Measurements from ENCODE around the gene AGO4. TPM values are rescaled to one million over a fixed set of nuclear protein-coding genes. Genes with fewer than 3 reads are reported as not detected.

Gene AGO4
- polyA plus RNA-seq, 1 donor (not counting 4 experiments of a cell fraction or from before 2014, with no cell fraction given) = 5.2 TPM

GRCh38 chr1:35882586-35882944 lies 74.7 kb downstream of the AGO4 start:
- Histone ChIP-seq H2AFZ (ENCODE audit: control insufficient read depth, low read length) (no peak overlapping the region), H3K36me3 (ENCODE audit: control insufficient read depth in 2 of 2, extremely low read depth in 1 of 2, insufficient read depth in 2 of 2, low read length in 2 of 2) (no peaks in the 10 kb centered on the region), H3K4me1 (ENCODE audit: control insufficient read depth, extremely low read depth, insufficient read depth, low read length) (no peaks in the 10 kb centered on the region), H3K9ac (ENCODE audit: control insufficient read depth, extremely low read depth, insufficient read depth, low read length) (no peak overlapping the region), H3K4me2 (ENCODE audit: control insufficient read depth, extremely low read depth, insufficient read depth, low read depth, low read length) (peak overlapping the region; percentile 71), H3K4me3 (ENCODE audit: control insufficient read depth in 2 of 3, extremely low read depth in 1 of 3, insufficient read depth in 2 of 3, low read depth in 1 of 3, low read length in 3 of 3) (peak overlapping the region in 1 of 3 experiments; percentile 16), H3K27me3 (ENCODE audit: control insufficient read depth, extremely low read depth, insufficient read depth, low read length) (no peaks in the 10 kb centered on the region), H3K9me1 (ENCODE audit: control insufficient read depth, extremely low read depth, insufficient read depth, low read length) (peaks cover 3% of the 10 kb centered on the region), H3K27ac (ENCODE audit: control insufficient read depth, insufficient read depth, low read length) (no peak overlapping the region), H4K20me1 (ENCODE audit: control insufficient read depth, extremely low read depth, insufficient read depth, low read length) (no peaks in the 10 kb centered on the region), H3K79me2 (ENCODE audit: control insufficient read depth, insufficient read depth, low read length) (peaks cover 7% of the 10 kb centered on the region), H3K9me3 (ENCODE audit: control insufficient read depth, low read depth, low read length) (no peaks in the 10 kb centered on the region)
- no peak for TF ChIP-seq CTCF (optimal IDR thresholded peaks at IDR 0.05 in 1 of 3, IDR thresholded peaks at IDR 0.05 in 1 of 3, conservative IDR thresholded peaks at IDR 0.05 in 1 of 3; ENCODE audit: extremely low read depth in 1 of 3, insufficient read depth in 2 of 3, low read length in 3 of 3)
- no peak for TF ChIP-seq EZH2 (IDR thresholded peaks at IDR 0.05; ENCODE audit: low read length)
- DNase-seq (ENCODE audit: low read depth, low spot score) (no peak), FAIRE-seq (no peak)
- dilution Hi-C loops (cut with MboI; ENCODE audit: extremely low pct_ligation_motif_present, low sequenced_read_pairs) = no loop called here

GRCh38 chr1:35882945-35883634 lies 75.3 kb downstream of the AGO4 start, which contains the start of gene AGO1:
Gene AGO1, plus strand, starts transcription at chr1:35883209. Its CDS starts 213 bp downstream, at chr1:35883422.
- FAIRE-seq (no peak), DNase-seq (ENCODE audit: low read depth, low spot score) (peak; percentile 53)
- H3K79me2 ChIP-seq (ENCODE audit: control insufficient read depth, insufficient read depth, low read length) = peaks cover 7% of the 10 kb centered on the region
- peak within 1 kb of the TSS; percentile 51 for H3K27ac ChIP-seq (ENCODE audit: control insufficient read depth, insufficient read depth, low read length)
- peaks cover 3% of the 10 kb centered on the region for H3K9me1 ChIP-seq (ENCODE audit: control insufficient read depth, extremely low read depth, insufficient read depth, low read length)
- peak within 1 kb of the TSS; percentile 89 for H3K4me2 ChIP-seq (ENCODE audit: control insufficient read depth, extremely low read depth, insufficient read depth, low read depth, low read length)
- H3K9ac ChIP-seq (ENCODE audit: control insufficient read depth, extremely low read depth, insufficient read depth, low read length) = peak within 1 kb of the TSS; percentile 87
- dilution Hi-C loops (cut with MboI; ENCODE audit: extremely low pct_ligation_motif_present, low sequenced_read_pairs) = no loop called here
- no peaks in the 10 kb centered on the region for H4K20me1 ChIP-seq (ENCODE audit: control insufficient read depth, extremely low read depth, insufficient read depth, low read length)
- no peaks in the 10 kb centered on the region for H3K36me3 ChIP-seq (ENCODE audit: control insufficient read depth in 2 of 2, extremely low read depth in 1 of 2, insufficient read depth in 2 of 2, low read length in 2 of 2)
- no peaks in the 10 kb centered on the region for H3K4me1 ChIP-seq (ENCODE audit: control insufficient read depth, extremely low read depth, insufficient read depth, low read length)
- H3K27me3 ChIP-seq (ENCODE audit: control insufficient read depth, extremely low read depth, insufficient read depth, low read length) = no peaks in the 10 kb centered on the region
- H3K9me3 ChIP-seq (ENCODE audit: control insufficient read depth, low read depth, low read length) = no peaks in the 10 kb centered on the region
- TF ChIP-seq EZH2 (IDR thresholded peaks at IDR 0.05; ENCODE audit: low read length) = no peak
- peak; percentile 74 to 96 (median 94) for TF ChIP-seq CTCF (optimal IDR thresholded peaks at IDR 0.05 in 1 of 3, IDR thresholded peaks at IDR 0.05 in 1 of 3, conservative IDR thresholded peaks at IDR 0.05 in 1 of 3; ENCODE audit: extremely low read depth in 1 of 3, insufficient read depth in 2 of 3, low read length in 3 of 3)
- peak within 1 kb of the TSS; percentile 79 to 98 (median 82) for H3K4me3 ChIP-seq (ENCODE audit: control insufficient read depth in 2 of 3, extremely low read depth in 1 of 3, insufficient read depth in 2 of 3, low read depth in 1 of 3, low read length in 3 of 3)
- H2AFZ ChIP-seq (ENCODE audit: control insufficient read depth, low read length) = peak within 1 kb of the TSS; percentile 94
